NCI-H1048 (cell line): ENCODE data around the gene KCNH3.
"Not testable (repeated sequence)": the region's sequence is repeated elsewhere in the genome, so short reads cannot be mapped to it uniquely, and the experiment has no call there.

Experiments
- DNase-seq: peaks from one replicate; lab custom pipeline; 2025; lab: John Stamatoyannopoulos, UW

KCNH3 gene

DNA sequence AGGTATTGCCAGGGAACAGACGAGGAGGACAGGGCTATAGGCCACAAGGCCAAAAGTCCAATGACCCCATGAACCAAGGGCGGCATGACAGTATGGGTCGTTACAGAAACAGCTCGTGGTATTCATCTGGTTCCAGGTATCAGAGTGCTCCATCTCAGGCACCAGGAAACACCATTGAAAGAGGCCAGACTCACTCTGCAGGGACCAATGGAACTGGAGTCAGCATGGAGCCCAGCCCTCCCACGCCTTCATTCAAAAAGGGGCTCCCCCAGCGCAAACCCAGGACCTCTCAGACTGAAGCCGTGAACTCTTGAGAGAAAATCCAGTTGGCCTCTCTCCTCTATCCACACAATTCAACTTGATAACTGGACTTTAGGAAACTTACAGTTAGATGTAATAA is 12.9 kb upstream of the KCNH3 start:
- DNase-seq: no peak

DNA sequence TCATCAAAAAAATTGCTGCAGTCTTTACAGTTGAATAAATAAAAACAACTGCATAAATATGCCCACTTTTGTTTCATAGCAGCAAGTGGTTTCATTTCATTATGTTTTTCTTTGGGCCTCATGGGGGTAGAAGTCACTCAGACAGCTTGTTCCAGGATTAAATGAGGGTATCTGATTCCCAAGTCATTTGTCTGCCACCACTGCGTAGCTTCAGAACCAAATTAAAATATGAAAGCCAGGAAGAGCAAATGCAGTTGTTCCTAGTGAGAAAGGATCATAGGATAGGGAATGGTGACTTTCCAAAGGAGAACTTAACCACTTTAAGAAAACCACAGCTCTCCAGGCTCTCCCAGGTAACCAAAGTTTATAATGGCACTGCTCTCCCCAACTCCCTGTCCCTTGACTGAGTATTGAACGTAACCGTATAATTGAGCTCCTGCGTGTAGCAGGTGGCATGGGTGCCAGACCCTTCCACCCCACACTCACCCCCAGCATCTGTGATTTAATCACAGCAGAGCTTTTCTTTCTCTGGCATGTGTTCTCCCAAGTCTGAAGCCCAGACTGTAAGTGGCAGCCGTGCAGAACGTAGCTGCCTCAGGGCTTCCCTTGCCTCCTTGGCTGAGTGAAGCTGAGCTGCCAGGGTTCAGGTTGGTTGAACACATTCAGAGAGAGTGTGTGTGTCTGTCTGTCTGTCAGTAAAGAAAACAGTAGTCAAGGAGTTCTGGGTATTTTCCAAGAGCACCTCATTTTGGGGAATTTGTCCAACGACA is 11.3 kb upstream of the KCNH3 start:
- DNase-seq: no peak

- no peak for DNase-seq
Measured at GRCh38 chr12:49529414-49529813, 9.4 kb upstream of the KCNH3 start.

DNA sequence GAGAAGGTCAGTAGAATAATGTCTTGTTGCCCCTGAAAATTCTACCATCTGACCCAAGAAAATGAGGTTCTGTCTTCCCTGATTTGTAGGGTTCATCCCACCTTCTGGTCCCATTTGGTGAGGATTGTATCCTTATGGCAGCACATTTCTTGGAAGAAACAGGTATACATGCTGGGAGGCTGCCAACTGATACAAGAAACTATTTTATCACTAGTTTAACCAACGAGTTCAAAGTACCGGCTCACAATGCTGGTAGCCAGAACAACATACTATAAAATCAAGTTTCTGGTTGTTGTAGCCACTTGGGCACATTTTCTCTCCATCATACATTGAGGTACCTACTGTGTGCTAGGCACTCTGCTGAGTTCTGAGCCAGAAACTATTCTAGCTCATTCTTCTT is 7.1 kb upstream of the KCNH3 start:
- no peak for DNase-seq

DNA sequence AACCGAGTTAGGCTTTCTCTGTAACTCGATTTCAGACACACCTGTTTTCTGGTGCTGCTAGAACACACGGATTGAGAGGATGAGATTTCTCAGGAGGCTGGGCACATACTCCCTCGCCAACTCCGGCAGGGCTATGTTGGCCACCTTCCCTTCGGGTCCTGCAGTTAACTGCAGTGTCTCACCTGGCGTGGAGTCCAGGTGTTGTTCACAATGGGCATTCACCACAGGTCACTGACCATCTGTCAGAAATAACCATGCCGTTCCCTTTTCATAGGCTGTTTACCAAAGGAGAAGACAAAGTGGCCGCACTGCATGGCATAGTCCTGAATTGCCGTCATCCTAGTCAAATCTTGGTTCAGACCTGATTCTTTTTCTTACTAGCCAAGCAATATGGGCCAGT is 5.5 kb upstream of the KCNH3 start:
- DNase-seq: no peak

DNA sequence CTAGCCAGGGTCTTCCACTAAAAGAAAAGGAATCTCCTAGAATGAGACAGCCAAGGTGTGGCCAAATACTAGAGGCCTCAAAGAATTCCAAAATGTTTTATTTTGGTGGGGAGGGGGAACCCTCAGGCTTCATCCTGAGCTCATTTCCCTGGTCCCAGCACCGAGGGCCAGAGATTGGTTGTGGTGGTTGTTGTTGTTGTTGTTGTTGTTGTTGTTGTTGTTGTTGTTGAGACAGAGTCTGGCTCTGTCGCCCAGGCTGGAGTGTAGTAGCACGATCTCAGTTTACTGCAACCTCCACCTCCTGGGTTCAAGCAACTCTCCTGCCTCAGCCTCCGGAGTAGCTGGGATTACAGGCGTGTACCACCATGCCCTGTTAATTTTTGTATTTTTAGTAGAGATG is 4.7 kb upstream of the KCNH3 start:
- DNase-seq: not testable (repeated sequence)

- DNase-seq: no peak
Measured at GRCh38 chr12:49534731-49535278, 4.0 kb upstream of the KCNH3 start.

DNA sequence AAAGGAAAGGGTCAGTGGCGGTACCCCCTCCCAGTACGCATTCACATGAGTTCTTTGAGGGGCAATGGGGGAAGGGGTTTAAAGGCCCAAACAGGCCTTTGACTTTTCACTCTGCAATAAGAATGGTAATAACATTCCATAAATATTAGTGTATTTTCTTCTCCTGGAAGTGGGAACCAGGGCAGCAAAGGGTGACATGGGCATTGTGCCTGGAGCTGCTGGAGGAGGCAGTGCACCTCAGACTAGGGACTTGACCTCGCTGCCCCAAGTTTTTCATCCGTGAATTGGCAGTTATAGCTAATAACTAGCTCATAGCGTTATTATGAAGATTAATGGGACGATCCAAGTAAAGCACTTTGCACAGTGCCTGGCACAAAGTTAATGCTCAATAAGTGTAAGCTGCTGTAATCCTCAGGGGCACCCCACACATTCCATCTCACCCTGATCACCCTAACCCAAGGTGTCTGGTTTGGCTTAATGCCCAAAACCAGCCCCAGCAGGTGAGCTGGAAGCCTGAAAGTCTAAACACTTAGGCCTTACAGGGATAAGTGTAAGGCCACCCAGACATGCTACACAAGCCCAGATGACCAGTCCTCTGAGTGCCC is 2.8 kb upstream of the KCNH3 start:
- no peak for DNase-seq

DNA sequence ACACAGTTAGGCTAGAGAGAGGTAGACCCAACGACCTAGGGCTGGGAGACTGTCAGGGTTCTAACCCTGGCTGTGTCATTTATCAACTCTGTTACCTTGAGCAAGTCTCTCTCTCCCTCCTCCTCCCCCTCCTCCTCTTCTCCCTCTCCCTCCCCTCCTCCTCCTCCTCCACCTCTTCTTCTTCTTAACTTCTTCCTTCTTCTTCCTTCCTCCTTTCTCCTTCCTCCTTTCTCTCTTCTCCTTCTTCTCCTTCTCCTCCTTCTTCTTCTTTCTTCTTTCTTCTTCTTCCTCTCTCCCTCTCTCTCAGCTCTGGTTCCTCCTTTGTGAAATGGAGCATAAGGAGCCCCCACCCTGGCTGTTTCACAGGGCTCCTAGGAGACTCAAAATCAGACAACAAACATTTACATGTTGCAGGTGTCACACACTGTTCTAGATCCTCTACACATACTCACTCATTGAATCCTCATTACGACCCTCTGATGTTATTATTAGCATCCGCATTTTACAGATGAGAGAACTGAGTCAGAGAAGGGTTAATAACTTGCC is 2.2 kb upstream of the KCNH3 start:
- DNase-seq: no peak

- DNase-seq: no peak
Measured at GRCh38 chr12:49537231-49537751, 1.5 kb upstream of the KCNH3 start.

GRCh38 chr12:49537752-49538509 is 899 bp upstream of the KCNH3 start:
- DNase-seq: no peak

- no peak for DNase-seq
Measured at GRCh38 chr12:49539406-49540228, 787 bp downstream of the KCNH3 start.

- DNase-seq: no peak
Measured at GRCh38 chr12:49540229-49541139, 1.7 kb downstream of the KCNH3 start.

DNA sequence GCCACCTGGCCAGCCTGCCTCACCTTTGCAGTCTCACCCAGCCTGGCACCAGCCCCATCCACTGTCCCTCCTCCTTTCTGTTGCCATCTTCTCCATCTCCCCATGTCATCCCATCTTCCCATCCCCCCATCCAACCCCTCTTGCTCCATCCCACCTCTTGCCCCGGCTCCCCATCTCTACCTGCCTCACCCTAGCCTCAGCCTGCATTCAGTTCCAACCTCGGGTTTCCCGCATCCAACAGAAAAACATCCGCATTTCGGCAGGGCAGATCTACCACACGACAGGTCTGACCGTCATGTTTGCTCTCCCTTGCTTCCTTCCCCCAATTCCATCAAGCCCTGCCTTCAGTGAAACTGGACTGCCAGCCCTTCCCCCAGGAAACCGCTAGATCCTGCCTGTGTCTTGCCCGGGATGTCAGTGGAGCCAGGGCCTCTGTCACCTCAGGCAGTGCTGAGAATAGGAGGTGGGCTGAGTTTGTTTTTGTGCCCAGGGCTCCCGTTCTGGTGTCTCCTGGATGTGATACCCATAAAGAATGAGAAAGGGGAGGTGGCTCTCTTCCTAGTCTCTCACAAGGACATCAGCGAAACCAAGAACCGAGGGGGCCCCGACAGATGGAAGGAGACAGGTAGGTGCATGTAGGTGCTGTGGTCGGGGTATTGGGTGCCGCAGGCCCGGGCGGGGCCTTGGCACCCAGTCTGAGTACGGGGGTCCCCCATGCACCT is 2.5 kb downstream of the KCNH3 start:
- DNase-seq: no peak

DNA sequence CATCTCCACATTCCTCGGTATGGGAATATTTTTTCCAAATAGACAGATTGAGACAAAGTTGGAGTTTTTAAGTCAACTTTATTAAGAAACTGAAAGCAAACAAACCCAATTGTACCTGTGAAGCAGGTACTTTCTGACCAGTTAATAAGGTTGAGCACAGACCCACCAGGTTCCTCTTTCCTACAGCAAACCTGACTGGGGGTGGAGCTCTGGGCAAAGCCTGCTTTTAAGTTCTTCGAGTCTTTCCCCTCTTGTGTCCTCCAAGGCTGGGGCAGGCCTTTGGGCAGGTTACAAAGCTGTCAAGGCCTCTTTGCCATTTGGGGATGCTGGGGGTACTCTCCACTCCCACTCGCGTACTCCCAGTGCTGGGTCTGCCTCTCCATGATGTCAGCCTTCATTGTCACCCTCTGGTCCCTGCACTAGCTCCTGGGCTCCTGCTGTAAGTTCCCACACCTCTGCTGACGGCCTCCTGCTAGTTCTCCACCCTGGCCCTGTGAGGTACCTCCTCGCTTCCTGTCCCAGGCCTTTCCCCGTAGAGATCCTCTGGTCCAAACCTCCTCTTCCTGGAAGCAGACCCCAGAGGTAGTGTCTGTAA is 3.2 kb downstream of the KCNH3 start:
- no peak for DNase-seq

DNA sequence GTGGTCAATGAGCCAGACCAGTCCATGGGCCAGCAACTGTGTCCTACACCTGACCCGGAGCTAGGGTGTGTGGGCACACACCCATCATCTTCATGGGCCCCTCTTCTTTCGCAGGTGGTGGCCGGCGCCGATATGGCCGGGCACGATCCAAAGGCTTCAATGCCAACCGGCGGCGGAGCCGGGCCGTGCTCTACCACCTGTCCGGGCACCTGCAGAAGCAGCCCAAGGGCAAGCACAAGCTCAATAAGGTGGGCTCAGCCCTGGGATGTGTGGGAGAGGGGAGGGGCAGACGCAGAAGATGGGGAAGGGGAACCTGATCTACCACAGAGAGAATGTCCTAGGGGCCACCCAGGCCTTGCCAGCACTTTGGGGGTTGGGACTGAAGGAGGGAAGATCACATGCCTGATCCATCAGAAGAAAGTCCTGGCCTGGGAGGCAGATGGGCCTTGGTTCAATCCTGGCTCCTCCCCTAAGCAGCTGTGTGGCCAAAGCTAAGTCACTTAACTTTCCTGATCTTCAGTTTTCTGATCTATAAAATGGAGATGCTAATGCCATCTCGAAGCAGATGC is 3.8 kb downstream of the KCNH3 start:
- no peak for DNase-seq

GRCh38 chr12:49543221-49543913 is 4.5 kb downstream of the KCNH3 start:
- DNase-seq: no peak
